Measurements from ENCODE around the gene OAT.

Gene OAT

DNA sequence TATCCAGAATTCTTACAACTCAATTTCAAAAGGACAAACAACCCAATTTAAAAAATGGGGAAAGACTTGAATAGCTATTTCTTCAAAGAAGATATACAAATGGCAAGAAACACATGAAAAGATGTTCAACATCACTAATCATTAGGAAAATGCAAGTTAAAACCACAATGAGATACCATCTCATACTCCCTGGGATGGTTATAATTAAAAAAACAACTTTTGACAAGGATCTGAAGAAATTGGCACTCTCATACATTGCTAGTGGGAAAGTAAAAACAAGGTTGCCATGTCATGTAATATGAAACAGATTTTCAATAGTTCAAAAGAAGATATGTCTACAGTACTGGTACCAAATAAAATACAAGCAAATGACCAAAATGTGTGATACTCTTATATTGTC, 9.0 kb downstream of the OAT start:
- Histone ChIP-seq H3K4me1 (ENCODE audit: control insufficient read depth in 5 of 5, insufficient read depth in 5 of 5, low read length in 5 of 5) (peaks cover 0 to 20% (median 11%) of the 10 kb centered on the region in 5 donors), H3K9me3 (ENCODE audit: control insufficient read depth in 5 of 5, low read length in 5 of 5) (no peaks in the 10 kb centered on the region), H3K27ac (ENCODE audit: low read depth, low read length) (no peak overlapping the region), H3K4me3 (ENCODE audit: low read depth in 1 of 5, low read length in 5 of 5) (no peak overlapping the region), H3K9ac (ENCODE audit: low read length in 5 of 5) (no peak overlapping the region), H3K36me3 (ENCODE audit: control insufficient read depth in 5 of 5, insufficient read depth in 5 of 5, low read length in 5 of 5) (peaks cover 16 to 28% (median 21%) of the 10 kb centered on the region in 5 donors), H3K27me3 (ENCODE audit: control insufficient read depth in 5 of 5, insufficient read depth in 4 of 5, low read length in 5 of 5) (no peaks in the 10 kb centered on the region)

DNA sequence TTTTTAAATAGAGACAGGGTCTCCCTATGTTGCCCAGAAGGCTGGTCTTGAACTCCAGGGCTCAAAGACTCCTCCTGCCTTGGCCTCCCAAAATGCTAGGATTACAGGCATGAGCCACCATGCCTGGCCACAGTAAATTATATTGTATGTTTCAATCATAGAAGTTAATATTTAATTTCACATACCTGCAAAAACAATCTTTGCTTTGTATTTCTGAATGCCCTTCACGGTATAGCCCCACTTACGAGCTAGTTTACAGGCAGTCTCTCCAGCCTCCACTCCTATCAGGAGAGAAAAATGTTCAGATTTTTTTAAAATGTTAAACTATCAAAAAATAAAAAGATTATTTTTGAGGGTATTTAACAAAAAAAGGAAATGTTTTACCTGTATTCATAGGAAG, 10.4 kb downstream of the OAT start:
- no peak overlapping the region for H3K4me3 ChIP-seq (ENCODE audit: low read depth in 1 of 5, low read length in 5 of 5)
- no peak overlapping the region for H3K9ac ChIP-seq (ENCODE audit: low read length in 5 of 5)
- peaks cover 21 to 34% (median 28%) of the 10 kb centered on the region in 5 donors for H3K36me3 ChIP-seq (ENCODE audit: control insufficient read depth in 5 of 5, insufficient read depth in 5 of 5, low read length in 5 of 5)
- peaks cover 0 to 8% (median 7%) of the 10 kb centered on the region in 5 donors for H3K4me1 ChIP-seq (ENCODE audit: control insufficient read depth in 5 of 5, insufficient read depth in 5 of 5, low read length in 5 of 5)
- H3K9me3 ChIP-seq (ENCODE audit: control insufficient read depth in 5 of 5, low read length in 5 of 5): no peaks in the 10 kb centered on the region
- no peak overlapping the region for H3K27ac ChIP-seq (ENCODE audit: low read depth, low read length)
- H3K27me3 ChIP-seq (ENCODE audit: control insufficient read depth in 5 of 5, insufficient read depth in 4 of 5, low read length in 5 of 5): no peaks in the 10 kb centered on the region

DNA sequence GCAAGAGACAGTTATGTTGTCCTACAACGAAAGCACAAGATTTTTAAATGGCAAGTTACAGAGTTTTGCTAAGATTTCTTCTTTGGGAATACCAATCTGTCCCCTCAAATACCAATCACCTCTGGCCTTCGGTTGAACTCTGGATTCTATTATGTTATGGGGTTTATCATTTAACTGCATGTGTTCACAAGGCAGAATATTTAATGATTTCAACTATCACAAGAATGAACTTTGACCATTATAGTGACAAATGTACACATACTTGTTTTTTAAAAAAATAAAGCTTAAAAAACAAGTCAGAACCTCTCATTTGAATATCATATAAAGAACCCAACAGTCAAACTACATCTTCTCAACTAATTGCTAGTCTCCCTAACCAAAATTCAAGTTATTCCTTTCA, 11.3 kb downstream of the OAT start:
- no peak overlapping the region for H3K27ac ChIP-seq (ENCODE audit: low read depth, low read length)
- no peaks in the 10 kb centered on the region for H3K9me3 ChIP-seq (ENCODE audit: control insufficient read depth in 5 of 5, low read length in 5 of 5)
- no peak overlapping the region for H3K4me3 ChIP-seq (ENCODE audit: low read depth in 1 of 5, low read length in 5 of 5)
- H3K36me3 ChIP-seq (ENCODE audit: control insufficient read depth in 5 of 5, insufficient read depth in 5 of 5, low read length in 5 of 5): peaks cover 28 to 43% (median 35%) of the 10 kb centered on the region in 5 donors
- peaks cover 0 to 8% (median 7%) of the 10 kb centered on the region in 5 donors for H3K4me1 ChIP-seq (ENCODE audit: control insufficient read depth in 5 of 5, insufficient read depth in 5 of 5, low read length in 5 of 5)
- no peak overlapping the region for H3K9ac ChIP-seq (ENCODE audit: low read length in 5 of 5)
- no peaks in the 10 kb centered on the region for H3K27me3 ChIP-seq (ENCODE audit: control insufficient read depth in 5 of 5, insufficient read depth in 4 of 5, low read length in 5 of 5)

DNA sequence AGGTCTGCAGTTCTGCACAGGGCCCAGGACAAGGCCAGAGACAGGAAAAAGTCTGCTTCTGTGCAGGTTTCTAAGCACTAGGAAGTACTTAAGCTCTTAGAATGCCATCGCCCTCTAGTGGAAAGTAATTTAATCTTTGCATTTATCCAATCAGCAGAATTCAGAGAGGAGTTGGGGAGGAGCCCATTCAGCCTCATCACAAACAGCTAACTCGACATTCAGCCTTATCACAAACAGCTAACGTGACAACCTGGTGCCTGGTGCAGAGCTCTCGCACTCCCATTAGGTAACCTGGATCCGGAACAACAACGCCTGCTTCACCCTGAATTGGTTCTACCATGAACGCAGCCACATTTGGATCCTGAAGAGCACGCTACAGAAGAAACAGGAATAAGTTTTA, 15.2 kb downstream of the OAT start:
- H3K27me3 ChIP-seq (ENCODE audit: control insufficient read depth in 5 of 5, insufficient read depth in 4 of 5, low read length in 5 of 5): no peaks in the 10 kb centered on the region
- no peaks in the 10 kb centered on the region for H3K9me3 ChIP-seq (ENCODE audit: control insufficient read depth in 5 of 5, low read length in 5 of 5)
- no peak overlapping the region for H3K27ac ChIP-seq (ENCODE audit: low read depth, low read length)
- no peak overlapping the region for H3K9ac ChIP-seq (ENCODE audit: low read length in 5 of 5)
- no peak overlapping the region for H3K4me3 ChIP-seq (ENCODE audit: low read depth in 1 of 5, low read length in 5 of 5)
- no peaks in the 10 kb centered on the region for H3K4me1 ChIP-seq (ENCODE audit: control insufficient read depth in 5 of 5, insufficient read depth in 5 of 5, low read length in 5 of 5)
- peaks cover 32 to 72% (median 55%) of the 10 kb centered on the region in 5 donors for H3K36me3 ChIP-seq (ENCODE audit: control insufficient read depth in 5 of 5, insufficient read depth in 5 of 5, low read length in 5 of 5)

DNA sequence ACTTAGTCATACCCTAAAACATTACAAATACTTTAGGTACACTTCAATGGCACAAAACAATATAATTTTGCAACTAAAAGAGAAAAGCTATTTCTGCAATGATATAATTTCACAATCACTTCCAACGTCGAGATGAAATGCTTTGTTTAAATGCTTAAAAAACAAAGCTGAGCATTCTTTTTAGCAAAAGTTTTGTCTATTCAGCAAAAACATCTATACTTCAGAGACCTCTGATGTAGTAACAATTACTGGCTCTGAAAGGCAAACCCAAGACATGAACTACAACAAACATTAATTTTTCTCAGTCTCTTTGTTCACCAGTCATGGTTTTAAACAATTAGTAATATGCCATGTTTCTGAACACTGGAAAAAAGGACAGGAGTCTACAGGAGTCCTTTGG, 16.4 kb downstream of the OAT start:
- Histone ChIP-seq H3K9me3 (ENCODE audit: control insufficient read depth in 5 of 5, low read length in 5 of 5) (no peaks in the 10 kb centered on the region), H3K27me3 (ENCODE audit: control insufficient read depth in 5 of 5, insufficient read depth in 4 of 5, low read length in 5 of 5) (no peaks in the 10 kb centered on the region), H3K36me3 (ENCODE audit: control insufficient read depth in 5 of 5, insufficient read depth in 5 of 5, low read length in 5 of 5) (peaks cover 34 to 79% (median 60%) of the 10 kb centered on the region in 5 donors), H3K27ac (ENCODE audit: low read depth, low read length) (no peak overlapping the region), H3K4me3 (ENCODE audit: low read depth in 1 of 5, low read length in 5 of 5) (no peak overlapping the region), H3K4me1 (ENCODE audit: control insufficient read depth in 5 of 5, insufficient read depth in 5 of 5, low read length in 5 of 5) (no peaks in the 10 kb centered on the region), H3K9ac (ENCODE audit: low read length in 5 of 5) (no peak overlapping the region)

DNA sequence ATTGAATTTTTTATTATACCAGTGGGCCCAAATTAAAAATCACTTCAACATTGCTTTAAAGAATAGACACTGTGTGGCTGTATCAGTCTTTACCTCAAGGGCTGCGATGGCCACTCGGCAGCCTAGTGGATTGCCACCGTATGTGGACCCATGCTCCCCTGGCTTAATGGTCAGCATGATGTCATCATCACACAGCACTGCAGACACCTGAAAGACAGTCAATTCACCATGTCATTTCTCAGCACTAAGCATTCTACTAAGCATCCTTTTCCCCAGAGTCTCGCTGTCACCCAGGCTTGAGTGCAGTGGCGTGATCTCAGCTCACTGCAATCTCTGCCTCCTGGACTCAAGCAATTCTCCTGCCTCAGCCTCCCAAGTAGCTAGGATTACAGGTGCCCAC, 17.1 kb downstream of the OAT start:
- H3K4me1 ChIP-seq (ENCODE audit: control insufficient read depth in 5 of 5, insufficient read depth in 5 of 5, low read length in 5 of 5): no peaks in the 10 kb centered on the region
- H3K4me3 ChIP-seq (ENCODE audit: low read depth in 1 of 5, low read length in 5 of 5): no peak overlapping the region
- no peaks in the 10 kb centered on the region for H3K9me3 ChIP-seq (ENCODE audit: control insufficient read depth in 5 of 5, low read length in 5 of 5)
- no peak overlapping the region for H3K27ac ChIP-seq (ENCODE audit: low read depth, low read length)
- no peaks in the 10 kb centered on the region for H3K27me3 ChIP-seq (ENCODE audit: control insufficient read depth in 5 of 5, insufficient read depth in 4 of 5, low read length in 5 of 5)
- H3K9ac ChIP-seq (ENCODE audit: low read length in 5 of 5): no peak overlapping the region
- H3K36me3 ChIP-seq (ENCODE audit: control insufficient read depth in 5 of 5, insufficient read depth in 5 of 5, low read length in 5 of 5): peaks cover 28 to 79% (median 57%) of the 10 kb centered on the region in 5 donors

DNA sequence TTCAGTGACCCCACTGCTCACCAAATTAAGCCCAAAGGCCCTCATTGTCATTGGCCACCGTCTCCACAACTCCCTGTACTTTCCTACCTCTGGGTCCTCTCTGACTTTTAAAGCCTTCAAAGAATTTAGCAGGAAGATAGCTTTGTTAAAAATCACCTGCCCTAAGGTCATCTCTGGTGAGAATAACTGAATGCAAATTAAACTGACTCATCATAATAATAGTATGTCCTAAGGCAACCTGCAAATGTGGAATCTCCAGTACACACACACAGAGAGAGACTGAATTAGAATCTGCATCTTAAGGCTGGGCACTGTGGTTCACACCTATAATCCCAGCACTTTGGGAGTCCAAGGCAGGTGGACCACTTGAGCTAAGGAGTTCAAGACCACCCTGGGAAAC, 24.1 kb downstream of the OAT start:
- Histone ChIP-seq H3K4me1 (ENCODE audit: control insufficient read depth in 5 of 5, insufficient read depth in 5 of 5, low read length in 5 of 5) (peaks cover 0 to 1% (median 0%) of the 10 kb centered on the region in 5 donors), H3K36me3 (ENCODE audit: control insufficient read depth in 5 of 5, insufficient read depth in 5 of 5, low read length in 5 of 5) (peaks cover 3 to 22% (median 13%) of the 10 kb centered on the region in 5 donors), H3K9ac (ENCODE audit: low read length in 5 of 5) (no peak overlapping the region), H3K4me3 (ENCODE audit: low read depth in 1 of 5, low read length in 5 of 5) (no peak overlapping the region), H3K9me3 (ENCODE audit: control insufficient read depth in 5 of 5, low read length in 5 of 5) (peaks cover 0 to 6% (median 4%) of the 10 kb centered on the region in 5 donors), H3K27ac (ENCODE audit: low read depth, low read length) (no peak overlapping the region), H3K27me3 (ENCODE audit: control insufficient read depth in 5 of 5, insufficient read depth in 4 of 5, low read length in 5 of 5) (peaks cover 0 to 4% (median 0%) of the 10 kb centered on the region in 5 donors)

DNA sequence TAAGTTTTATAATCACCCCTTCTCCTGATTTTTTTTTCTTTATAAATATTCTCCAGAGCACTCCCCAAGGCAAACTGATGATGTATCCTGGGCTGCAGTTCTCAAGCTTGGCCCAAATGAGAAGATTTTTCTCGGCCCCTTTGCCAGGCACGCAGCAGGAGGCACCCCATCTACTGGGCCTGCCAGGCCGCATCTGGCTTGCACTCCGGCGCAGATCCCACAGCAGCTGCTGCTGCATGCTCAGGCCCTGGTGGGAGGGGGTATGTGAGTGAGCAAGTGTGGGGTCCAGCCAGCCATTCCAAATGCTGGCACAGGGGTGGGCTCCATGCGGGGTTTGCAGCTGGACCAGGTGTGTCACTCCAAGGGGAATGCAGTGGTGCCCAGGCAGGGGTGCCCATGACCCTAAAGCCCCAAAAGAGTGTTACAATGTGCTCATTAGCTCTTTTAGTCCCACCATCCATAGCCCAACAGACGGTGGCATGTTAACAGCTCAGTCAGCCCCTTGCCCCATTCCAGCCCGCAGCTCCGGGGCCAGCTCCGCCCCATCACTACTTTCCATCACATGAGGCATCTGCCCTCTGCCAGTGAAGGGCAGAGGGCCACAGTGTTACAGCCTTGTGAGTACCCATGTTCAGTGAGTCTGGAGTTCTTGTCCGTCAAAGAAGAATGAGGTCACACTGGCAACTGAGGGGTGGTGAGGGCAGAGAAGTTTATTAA, 25.9 kb downstream of the OAT start:
- Histone ChIP-seq H3K9ac (ENCODE audit: low read length in 5 of 5) (no peak overlapping the region), H3K4me3 (ENCODE audit: low read depth in 1 of 5, low read length in 5 of 5) (no peak overlapping the region), H3K36me3 (ENCODE audit: control insufficient read depth in 5 of 5, insufficient read depth in 5 of 5, low read length in 5 of 5) (peaks cover 3 to 10% (median 6%) of the 10 kb centered on the region in 5 donors), H3K27ac (ENCODE audit: low read depth, low read length) (no peak overlapping the region), H3K27me3 (ENCODE audit: control insufficient read depth in 5 of 5, insufficient read depth in 4 of 5, low read length in 5 of 5) (peaks cover 0 to 5% (median 0%) of the 10 kb centered on the region in 5 donors), H3K9me3 (ENCODE audit: control insufficient read depth in 5 of 5, low read length in 5 of 5) (peaks cover 0 to 6% (median 4%) of the 10 kb centered on the region in 5 donors), H3K4me1 (ENCODE audit: control insufficient read depth in 5 of 5, insufficient read depth in 5 of 5, low read length in 5 of 5) (peaks cover 0 to 13% (median 10%) of the 10 kb centered on the region in 5 donors)

DNA sequence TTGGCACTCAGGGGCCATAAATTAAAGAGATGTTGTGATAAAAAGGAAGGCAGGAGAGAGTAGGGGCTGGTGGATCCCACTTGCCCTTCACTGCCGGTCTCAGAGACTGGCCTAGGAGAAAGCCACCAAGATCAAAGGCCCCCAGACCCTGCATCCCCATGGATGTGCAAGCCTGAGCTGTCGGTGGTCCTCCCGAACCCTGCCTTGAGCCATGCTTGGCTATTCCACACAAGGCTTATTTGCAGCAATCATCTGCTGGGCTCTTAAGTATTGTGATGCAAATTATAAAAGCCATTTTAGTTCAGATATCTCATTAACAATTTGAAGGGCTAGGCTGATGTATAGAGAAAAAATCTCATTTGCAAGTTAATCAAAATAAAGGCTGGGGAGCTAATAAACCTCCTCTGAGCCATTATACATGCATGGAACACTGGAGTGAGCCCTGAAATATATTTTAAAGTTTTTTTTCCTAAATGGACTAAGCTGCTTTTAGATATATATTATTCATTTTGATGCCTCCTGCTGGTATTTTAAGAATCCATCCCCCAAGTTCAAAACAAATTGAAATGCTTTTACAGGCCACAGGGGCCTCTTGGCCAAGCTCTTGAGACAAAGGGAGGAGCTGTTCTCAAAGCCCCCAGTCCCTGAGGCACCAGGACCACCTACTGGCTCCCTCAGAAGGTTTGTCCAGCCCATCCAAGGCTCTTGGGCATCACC, 28.1 kb downstream of the OAT start:
- H3K9ac ChIP-seq (ENCODE audit: low read length in 5 of 5): no peak overlapping the region
- no peak overlapping the region for H3K4me3 ChIP-seq (ENCODE audit: low read depth in 1 of 5, low read length in 5 of 5)
- H3K9me3 ChIP-seq (ENCODE audit: control insufficient read depth in 5 of 5, low read length in 5 of 5): peaks cover 0 to 6% (median 4%) of the 10 kb centered on the region in 5 donors
- peaks cover 0 to 5% (median 0%) of the 10 kb centered on the region in 5 donors for H3K27me3 ChIP-seq (ENCODE audit: control insufficient read depth in 5 of 5, insufficient read depth in 4 of 5, low read length in 5 of 5)
- no peaks in the 10 kb centered on the region for H3K36me3 ChIP-seq (ENCODE audit: control insufficient read depth in 5 of 5, insufficient read depth in 5 of 5, low read length in 5 of 5)
- peaks cover 0 to 13% (median 10%) of the 10 kb centered on the region in 5 donors for H3K4me1 ChIP-seq (ENCODE audit: control insufficient read depth in 5 of 5, insufficient read depth in 5 of 5, low read length in 5 of 5)
- H3K27ac ChIP-seq (ENCODE audit: low read depth, low read length): no peak overlapping the region

Data from subcutaneous abdominal adipose tissue (tissue), 5 donors.